ENCODE results near the gene CEBPA. TPM values are rescaled to one million over a fixed set of nuclear protein-coding genes. Genes with fewer than 3 reads are reported as not detected.

CEBPA gene
- total and polyA plus RNA-seq, 12 donors: 0.60 to 29.9 (median 8.4) TPM

- Histone ChIP-seq H3K36me3 (replicated peaks in 1 of 2) (no peaks in the 10 kb centered on the region), H3K9me3 (replicated peaks in 1 of 3) (no peaks in the 10 kb centered on the region), H3K27ac (no peak overlapping the region), H3K27me3 (no peaks in the 10 kb centered on the region), H3K4me1 (replicated peaks in 1 of 2) (peaks cover 0 to 11% of the 10 kb centered on the region in 2 donors), H3K4me3 (no peak overlapping the region)
- intact Hi-C loops (cut with DNase I): no loop called here
- TF ChIP-seq, protein P1, sequence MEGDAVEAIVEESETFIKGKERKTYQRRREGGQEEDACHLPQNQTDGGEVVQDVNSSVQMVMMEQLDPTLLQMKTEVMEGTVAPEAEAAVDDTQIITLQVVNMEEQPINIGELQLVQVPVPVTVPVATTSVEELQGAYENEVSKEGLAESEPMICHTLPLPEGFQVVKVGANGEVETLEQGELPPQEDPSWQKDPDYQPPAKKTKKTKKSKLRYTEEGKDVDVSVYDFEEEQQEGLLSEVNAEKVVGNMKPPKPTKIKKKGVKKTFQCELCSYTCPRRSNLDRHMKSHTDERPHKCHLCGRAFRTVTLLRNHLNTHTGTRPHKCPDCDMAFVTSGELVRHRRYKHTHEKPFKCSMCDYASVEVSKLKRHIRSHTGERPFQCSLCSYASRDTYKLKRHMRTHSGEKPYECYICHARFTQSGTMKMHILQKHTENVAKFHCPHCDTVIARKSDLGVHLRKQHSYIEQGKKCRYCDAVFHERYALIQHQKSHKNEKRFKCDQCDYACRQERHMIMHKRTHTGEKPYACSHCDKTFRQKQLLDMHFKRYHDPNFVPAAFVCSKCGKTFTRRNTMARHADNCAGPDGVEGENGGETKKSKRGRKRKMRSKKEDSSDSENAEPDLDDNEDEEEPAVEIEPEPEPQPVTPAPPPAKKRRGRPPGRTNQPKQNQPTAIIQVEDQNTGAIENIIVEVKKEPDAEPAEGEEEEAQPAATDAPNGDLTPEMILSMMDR (IDR thresholded peaks at IDR 0.05): no peak
- no peak for TF ChIP-seq POLR2A (IDR thresholded peaks at IDR 0.05)
- DNase-seq: no peak
- 36 to 59% (median 51%) methylated on average over 4 of the region's 4 CpGs for WGBS, 4 donors
These were observed 42.2 kb upstream of the CEBPA start for GRCh38 chr19:33344573-33344925.

DNA sequence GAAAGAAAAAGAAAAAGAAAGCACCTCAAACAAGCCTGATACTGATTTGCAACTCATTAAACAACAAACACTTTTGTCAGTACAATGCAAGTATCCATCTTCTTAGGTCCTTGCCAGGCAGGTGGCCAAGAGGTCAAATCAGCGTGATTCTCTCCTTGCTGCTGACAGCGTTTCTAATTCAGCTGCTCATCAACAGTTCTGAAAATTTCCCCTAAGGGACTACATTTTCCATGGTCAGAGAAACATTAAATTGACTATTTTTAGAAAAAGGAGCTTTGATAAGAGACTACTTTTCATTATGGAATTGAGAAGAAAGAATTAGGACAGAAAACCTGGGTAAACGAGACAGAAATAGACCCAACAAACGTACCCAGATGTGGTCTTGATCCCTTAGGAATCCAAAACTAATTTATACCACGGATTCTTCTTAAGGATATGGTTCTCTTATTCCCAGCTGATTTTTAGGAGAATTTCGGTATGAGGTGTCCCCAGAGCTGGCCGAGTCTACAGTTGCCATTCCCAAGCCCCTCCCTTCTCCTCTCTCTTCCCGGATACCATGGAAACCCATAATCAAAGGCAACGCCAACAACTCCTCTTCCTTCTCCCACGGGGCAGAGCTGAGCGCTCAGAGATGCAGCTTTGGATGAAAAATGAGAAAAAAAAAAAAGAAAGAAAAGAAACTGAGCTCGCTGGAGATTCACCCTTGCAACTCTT, 41.7 kb upstream of the CEBPA start:
- H3K4me1 ChIP-seq (replicated peaks in 1 of 2): peaks cover 0 to 8% of the 10 kb centered on the region in 2 donors
- no peak for TF ChIP-seq POLR2A (IDR thresholded peaks at IDR 0.05)
- TF ChIP-seq, protein P1 (IDR thresholded peaks at IDR 0.05): no peak
- H3K36me3 ChIP-seq (replicated peaks in 1 of 2): no peaks in the 10 kb centered on the region
- no peak overlapping the region for H3K27ac ChIP-seq
- H3K9me3 ChIP-seq (replicated peaks in 1 of 3): no peaks in the 10 kb centered on the region
- intact Hi-C loops (cut with DNase I): no loop called here
- DNase-seq: no peak
- no peaks in the 10 kb centered on the region for H3K27me3 ChIP-seq
- 18 to 27% (median 22%) methylated on average over 12 of the region's 12 CpGs for WGBS, 4 donors
- no peak overlapping the region for H3K4me3 ChIP-seq

GRCh38 chr19:33343301-33343700, 41.0 kb upstream of the CEBPA start:
- no peak overlapping the region for H3K4me3 ChIP-seq
- no peaks in the 10 kb centered on the region for H3K36me3 ChIP-seq (replicated peaks in 1 of 2)
- intact Hi-C loops (cut with DNase I): no loop called here
- no peaks in the 10 kb centered on the region for H3K9me3 ChIP-seq (replicated peaks in 1 of 3)
- no peak for TF ChIP-seq POLR2A (IDR thresholded peaks at IDR 0.05)
- TF ChIP-seq, protein P1 (IDR thresholded peaks at IDR 0.05): no peak
- no peak overlapping the region for H3K27ac ChIP-seq
- DNase-seq: no peak
- WGBS, 4 donors: 77 to 88% (median 82%) methylated on average over 2 of the region's 2 CpGs
- no peaks in the 10 kb centered on the region for H3K27me3 ChIP-seq
- peaks cover 0 to under 1% of the 10 kb centered on the region in 2 donors for H3K4me1 ChIP-seq (replicated peaks in 1 of 2)

DNA sequence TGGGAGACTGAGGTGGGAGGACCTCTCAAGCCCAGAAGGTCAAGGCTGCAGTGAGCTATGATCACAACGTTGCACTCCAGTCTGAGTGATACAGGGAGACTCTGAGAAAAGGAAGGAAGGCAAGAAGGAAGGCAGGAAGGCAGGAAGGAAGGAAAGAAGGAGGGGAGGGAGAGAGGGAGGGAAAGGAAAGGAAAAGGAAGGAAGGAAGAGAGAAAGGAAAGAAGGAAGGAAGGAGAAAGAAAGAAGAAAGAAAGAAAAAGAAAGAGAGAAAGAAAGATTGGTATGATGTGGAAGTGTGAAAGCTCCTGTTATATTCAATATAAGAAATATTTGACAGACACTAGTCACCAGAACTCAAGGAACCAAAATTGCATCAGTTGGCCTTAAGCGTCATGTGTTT, 38.7 kb upstream of the CEBPA start:
- no peak for DNase-seq
- TF ChIP-seq, protein P1 (IDR thresholded peaks at IDR 0.05): no peak
- no peak for TF ChIP-seq POLR2A (IDR thresholded peaks at IDR 0.05)
- 11 to 56% (median 50%) methylated on average over 2 of the region's 2 CpGs for WGBS, 4 donors

More for the DNA sequence above, 38.7 kb upstream of the CEBPA start:
- no peak overlapping the region for H3K27ac ChIP-seq
- no peaks in the 10 kb centered on the region for H3K4me1 ChIP-seq (replicated peaks in 1 of 2)
- no peaks in the 10 kb centered on the region for H3K27me3 ChIP-seq
- H3K9me3 ChIP-seq (replicated peaks in 1 of 3): no peaks in the 10 kb centered on the region
- intact Hi-C loops (cut with DNase I): no loop called here
- no peak overlapping the region for H3K4me3 ChIP-seq
- no peaks in the 10 kb centered on the region for H3K36me3 ChIP-seq (replicated peaks in 1 of 2)
